ENCODE data around the gene EPO.
"Not testable (repeated sequence)": the region's sequence is repeated elsewhere in the genome, so short reads cannot be mapped to it uniquely, and the experiment has no call there.

EPO gene

GRCh38 chr7:100687751-100688300 lies 32.4 kb upstream of the EPO start:
- Histone ChIP-seq H3K9ac (ENCODE audit: low read depth, low read length) (no peak overlapping the region), H3K4me1 (ENCODE audit: insufficient read depth, low read length) (peaks cover 19% of the 10 kb centered on the region), H3K9me3 (ENCODE audit: control insufficient read depth, insufficient read depth, low read length) (no peaks in the 10 kb centered on the region), H3K36me3 (ENCODE audit: insufficient read depth, low read length) (peaks cover 12% of the 10 kb centered on the region)

- Histone ChIP-seq H3K9ac (ENCODE audit: low read depth, low read length) (no peak overlapping the region), H3K9me3 (ENCODE audit: control insufficient read depth, insufficient read depth, low read length) (no peaks in the 10 kb centered on the region), H3K4me1 (ENCODE audit: insufficient read depth, low read length) (peaks cover 22% of the 10 kb centered on the region), H3K36me3 (ENCODE audit: insufficient read depth, low read length) (peaks cover 12% of the 10 kb centered on the region)
Observed at GRCh38 chr7:100688326-100688860, 31.9 kb upstream of the EPO start.

GRCh38 chr7:100689230-100690135 lies 30.8 kb upstream of the EPO start:
- H3K36me3 ChIP-seq (ENCODE audit: insufficient read depth, low read length): peaks cover 12% of the 10 kb centered on the region
- no peaks in the 10 kb centered on the region for H3K9me3 ChIP-seq (ENCODE audit: control insufficient read depth, insufficient read depth, low read length)
- H3K9ac ChIP-seq (ENCODE audit: low read depth, low read length): no peak overlapping the region
- H3K4me1 ChIP-seq (ENCODE audit: insufficient read depth, low read length): peaks cover 22% of the 10 kb centered on the region

- Histone ChIP-seq H3K9me3 (ENCODE audit: control insufficient read depth, insufficient read depth, low read length) (no peaks in the 10 kb centered on the region), H3K4me1 (ENCODE audit: insufficient read depth, low read length) (peaks cover 26% of the 10 kb centered on the region), H3K36me3 (ENCODE audit: insufficient read depth, low read length) (peaks cover 4% of the 10 kb centered on the region; the same call in 1 of the 2 replicates), H3K9ac (ENCODE audit: low read depth, low read length) (peak overlapping the region; percentile 89; the same call in 1 of the 2 replicates)
Observed at GRCh38 chr7:100691676-100692577, 28.3 kb upstream of the EPO start.

- peaks cover 26% of the 10 kb centered on the region for H3K4me1 ChIP-seq (ENCODE audit: insufficient read depth, low read length)
- H3K36me3 ChIP-seq (ENCODE audit: insufficient read depth, low read length): peaks cover 4% of the 10 kb centered on the region; the same call in 1 of the 2 replicates
- H3K9ac ChIP-seq (ENCODE audit: low read depth, low read length): peak overlapping the region; percentile 89
- no peaks in the 10 kb centered on the region for H3K9me3 ChIP-seq (ENCODE audit: control insufficient read depth, insufficient read depth, low read length)
Observed at GRCh38 chr7:100692578-100692961, 27.7 kb upstream of the EPO start.

- H3K9ac ChIP-seq (ENCODE audit: low read depth, low read length): peak overlapping the region; percentile 89
- peaks cover 4% of the 10 kb centered on the region; the same call in 1 of the 2 replicates for H3K36me3 ChIP-seq (ENCODE audit: insufficient read depth, low read length)
- no peaks in the 10 kb centered on the region for H3K9me3 ChIP-seq (ENCODE audit: control insufficient read depth, insufficient read depth, low read length)
- peaks cover 26% of the 10 kb centered on the region for H3K4me1 ChIP-seq (ENCODE audit: insufficient read depth, low read length)
Observed at GRCh38 chr7:100693312-100694097, 26.8 kb upstream of the EPO start.

GRCh38 chr7:100694098-100694745 lies 26.0 kb upstream of the EPO start, which contains the start of gene GIGYF1:
Gene GIGYF1 (minus strand): TSS chr7:100694250. CDS start chr7:100688238, 6,012 bp downstream.
- Histone ChIP-seq H3K9ac (ENCODE audit: low read depth, low read length) (peak within 1 kb of the TSS; percentile 89), H3K36me3 (ENCODE audit: insufficient read depth, low read length) (peaks cover 4% of the 10 kb centered on the region; the same call in 1 of the 2 replicates), H3K9me3 (ENCODE audit: control insufficient read depth, insufficient read depth, low read length) (no peaks in the 10 kb centered on the region), H3K4me1 (ENCODE audit: insufficient read depth, low read length) (peaks cover 26% of the 10 kb centered on the region)

- H3K36me3 ChIP-seq (ENCODE audit: insufficient read depth, low read length): no peaks in the 10 kb centered on the region; the same call in 1 of the 2 replicates
- H3K4me1 ChIP-seq (ENCODE audit: insufficient read depth, low read length): peaks cover 22% of the 10 kb centered on the region
- peak overlapping the region; percentile 37 for H3K9ac ChIP-seq (ENCODE audit: low read depth, low read length)
- no peaks in the 10 kb centered on the region for H3K9me3 ChIP-seq (ENCODE audit: control insufficient read depth, insufficient read depth, low read length)
Observed at GRCh38 chr7:100696123-100696521, 24.1 kb upstream of the EPO start.

GRCh38 chr7:100699018-100699417 lies 21.2 kb upstream of the EPO start:
- H3K9me3 ChIP-seq (ENCODE audit: control insufficient read depth, insufficient read depth, low read length): no peaks in the 10 kb centered on the region
- 0 out of 2 replicates have a peak, but pooled peaks cover 5% of the 10 kb centered on the region for H3K4me1 ChIP-seq (ENCODE audit: insufficient read depth, low read length)
- no peak overlapping the region for H3K9ac ChIP-seq (ENCODE audit: low read depth, low read length)
- H3K36me3 ChIP-seq (ENCODE audit: insufficient read depth, low read length): no peaks in the 10 kb centered on the region

GRCh38 chr7:100701089-100701488 lies 19.2 kb upstream of the EPO start:
- H3K9ac ChIP-seq (ENCODE audit: low read depth, low read length); H3K36me3 ChIP-seq (ENCODE audit: insufficient read depth, low read length); H3K4me1 ChIP-seq (ENCODE audit: insufficient read depth, low read length); H3K9me3 ChIP-seq (ENCODE audit: control insufficient read depth, insufficient read depth, low read length): not testable (repeated sequence)

GRCh38 chr7:100705320-100705752 lies 14.9 kb upstream of the EPO start:
- peak overlapping the region; percentile 87 for H3K9ac ChIP-seq (ENCODE audit: low read depth, low read length)
- no peaks in the 10 kb centered on the region; the same call in 1 of the 2 replicates for H3K36me3 ChIP-seq (ENCODE audit: insufficient read depth, low read length)
- no peaks in the 10 kb centered on the region for H3K9me3 ChIP-seq (ENCODE audit: control insufficient read depth, insufficient read depth, low read length)
- H3K4me1 ChIP-seq (ENCODE audit: insufficient read depth, low read length): peaks cover 3% of the 10 kb centered on the region; the same call in 1 of the 2 replicates

- H3K9ac ChIP-seq (ENCODE audit: low read depth, low read length): peak within 1 kb of the TSS; percentile 87
- no peaks in the 10 kb centered on the region for H3K9me3 ChIP-seq (ENCODE audit: control insufficient read depth, insufficient read depth, low read length)
- H3K36me3 ChIP-seq (ENCODE audit: insufficient read depth, low read length): no peaks in the 10 kb centered on the region; the same call in 1 of the 2 replicates
- H3K4me1 ChIP-seq (ENCODE audit: insufficient read depth, low read length): peaks cover 3% of the 10 kb centered on the region; the same call in 1 of the 2 replicates
Observed at GRCh38 chr7:100705753-100706671, 14.3 kb upstream of the EPO start, which contains the start of gene POP7. Gene POP7 (plus strand): TSS chr7:100706121. CDS start chr7:100706831, 710 bp downstream.
